Ectodermal cell (in vitro differentiated cells): ENCODE data around the gene ADRA2A.

Experiments
- H3K27ac ChIP-seq: 2 replicates; pipeline ENCODE4 v1.7.0; 2013; ENCODE audit warnings: mild to moderate bottlenecking, low read depth, low read length; ENCODE audit not compliant: insufficient read depth, poor library complexity, severe bottlenecking
- H3K27me3 ChIP-seq: 2 replicates; pipeline ENCODE4 v1.7.0; 2013; ENCODE audit warnings: mild to moderate bottlenecking, low read length; ENCODE audit not compliant: insufficient read depth, control insufficient read depth, poor library complexity, severe bottlenecking
- H3K36me3 ChIP-seq: one replicate; pipeline ENCODE4 v1.7.0; 2013; ENCODE audit warnings: low read length; ENCODE audit not compliant: control insufficient read depth, insufficient read depth
- H3K4me1 ChIP-seq: one replicate; pipeline ENCODE4 v1.7.0; 2013; ENCODE audit warnings: low read length; ENCODE audit not compliant: control insufficient read depth, insufficient read depth
- H3K4me3 ChIP-seq: 2 replicates; pipeline ENCODE4 v1.7.0; 2013; ENCODE audit warnings: low read depth, low read length, control low read depth; ENCODE audit not compliant: insufficient read depth
- H3K9me3 ChIP-seq: 2 replicates; pipeline ENCODE4 v1.7.0; 2013; ENCODE audit warnings: mild to moderate bottlenecking, low read length, moderate library complexity; ENCODE audit not compliant: control insufficient read depth
- WGBS, 2 experiments: methylation state at CpG; one replicate each; pipeline ENCODE4 v1.1.7; 2013; ENCODE audit warnings: missing lambda C conversion rate in 2 of 2; 5-methylcytosine and 5-hydroxymethylcytosine counted together

The ADRA2A gene

GRCh38 chr10:111130471-111130870, 53.6 kb downstream of the ADRA2A start:
- H3K27me3 ChIP-seq = no peaks in the 10 kb centered on the region
- no peaks in the 10 kb centered on the region for H3K9me3 ChIP-seq
- no peak overlapping the region for H3K27ac ChIP-seq
- no peaks in the 10 kb centered on the region for H3K36me3 ChIP-seq
- no peaks in the 10 kb centered on the region for H3K4me1 ChIP-seq
- no peak overlapping the region for H3K4me3 ChIP-seq
- WGBS, 2 experiments = 82 to 85% methylated on average over 5 of the region's 5 CpGs
